Loucy (cell line): ENCODE data around the gene CNTF.

Source experiments
- EZH2phosphoT487 ChIP-seq: fragments of 200-600 bp; IDR thresholded peaks from 2 replicates; pipeline ENCODE4 v1.6.1; 2018; ENCODE audit warnings: antibody characterized with exemption, mild to moderate bottlenecking, moderate library complexity, borderline replicate concordance
- TF ChIP-seq, protein P1 (sequence below): fragments of 200-600 bp; sonication (generic); conservative IDR thresholded peaks from 2 replicates; pipeline ENCODE4 v1.5.1; 2014; ENCODE audit warnings: mild to moderate bottlenecking, antibody characterized with exemption, low read length

DNA sequence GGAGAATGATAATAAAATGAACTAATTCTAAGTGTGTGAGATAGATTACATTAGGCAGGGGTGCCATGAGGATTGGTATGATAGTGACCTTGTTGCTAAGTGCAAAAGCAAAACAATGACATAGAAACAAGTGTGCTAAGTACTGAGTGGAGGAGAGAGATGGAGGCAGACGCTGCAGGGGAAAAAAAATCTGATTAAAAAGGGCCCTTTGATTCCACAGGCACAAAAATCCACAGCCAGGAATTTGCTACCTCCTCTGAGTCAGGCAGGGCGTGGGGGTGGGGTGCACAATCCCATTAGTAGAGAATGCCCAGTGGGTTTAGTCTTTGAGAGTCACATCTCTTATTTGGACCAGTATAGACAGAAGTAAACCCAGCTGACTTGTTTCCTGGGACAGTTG is at the start of gene CNTF:
- TF ChIP-seq, protein P1, sequence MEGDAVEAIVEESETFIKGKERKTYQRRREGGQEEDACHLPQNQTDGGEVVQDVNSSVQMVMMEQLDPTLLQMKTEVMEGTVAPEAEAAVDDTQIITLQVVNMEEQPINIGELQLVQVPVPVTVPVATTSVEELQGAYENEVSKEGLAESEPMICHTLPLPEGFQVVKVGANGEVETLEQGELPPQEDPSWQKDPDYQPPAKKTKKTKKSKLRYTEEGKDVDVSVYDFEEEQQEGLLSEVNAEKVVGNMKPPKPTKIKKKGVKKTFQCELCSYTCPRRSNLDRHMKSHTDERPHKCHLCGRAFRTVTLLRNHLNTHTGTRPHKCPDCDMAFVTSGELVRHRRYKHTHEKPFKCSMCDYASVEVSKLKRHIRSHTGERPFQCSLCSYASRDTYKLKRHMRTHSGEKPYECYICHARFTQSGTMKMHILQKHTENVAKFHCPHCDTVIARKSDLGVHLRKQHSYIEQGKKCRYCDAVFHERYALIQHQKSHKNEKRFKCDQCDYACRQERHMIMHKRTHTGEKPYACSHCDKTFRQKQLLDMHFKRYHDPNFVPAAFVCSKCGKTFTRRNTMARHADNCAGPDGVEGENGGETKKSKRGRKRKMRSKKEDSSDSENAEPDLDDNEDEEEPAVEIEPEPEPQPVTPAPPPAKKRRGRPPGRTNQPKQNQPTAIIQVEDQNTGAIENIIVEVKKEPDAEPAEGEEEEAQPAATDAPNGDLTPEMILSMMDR: no peak
- no peak for TF ChIP-seq EZH2phosphoT487
